Brain microvascular endothelial cell (primary cell): Measurements from ENCODE around the gene C17orf50.

ENCODE experiments used
- DNase-seq: peaks from one replicate; pipeline ENCODE4 v3.0.0-alpha.2; 2020
- H3K27ac ChIP-seq: fragments of 250-450 bp; sonication (Bioruptor Pico); 2 replicates; pipeline ENCODE4 v1.5.1; 2020; ENCODE audit warnings: mild to moderate bottlenecking, moderate library complexity
- H3K27me3 ChIP-seq: fragments of 250-450 bp; sonication (Bioruptor Pico); replicated peaks from 2 replicates; pipeline ENCODE4 v1.5.1; 2020; ENCODE audit warnings: mild to moderate bottlenecking
- H3K36me3 ChIP-seq: fragments of 250-450 bp; sonication (Bioruptor Pico); replicated peaks from 2 replicates; pipeline ENCODE4 v1.5.1; 2020; ENCODE audit warnings: mild to moderate bottlenecking
- H3K4me3 ChIP-seq: 2 replicates; pipeline ENCODE4 v1.5.1; 2011; ENCODE audit warnings: low read depth, mild to moderate bottlenecking, control low read depth, low read length, moderate library complexity
- in situ Hi-C: cut with HindIII; loops from 2 replicates; pipeline ENCODE4 v1.10.0; 2017; ENCODE audit warnings: low sequenced_read_pairs, low pct_ligation_motif_present
- TF ChIP-seq, protein P1 (sequence below): IDR thresholded peaks from 2 replicates; pipeline ENCODE4 v1.5.1; 2011; ENCODE audit warnings: low read depth, mild to moderate bottlenecking, moderate library complexity, low read length, control low read depth, inconsistent platforms; ENCODE audit errors: missing control alignments

C17orf50 gene

DNA sequence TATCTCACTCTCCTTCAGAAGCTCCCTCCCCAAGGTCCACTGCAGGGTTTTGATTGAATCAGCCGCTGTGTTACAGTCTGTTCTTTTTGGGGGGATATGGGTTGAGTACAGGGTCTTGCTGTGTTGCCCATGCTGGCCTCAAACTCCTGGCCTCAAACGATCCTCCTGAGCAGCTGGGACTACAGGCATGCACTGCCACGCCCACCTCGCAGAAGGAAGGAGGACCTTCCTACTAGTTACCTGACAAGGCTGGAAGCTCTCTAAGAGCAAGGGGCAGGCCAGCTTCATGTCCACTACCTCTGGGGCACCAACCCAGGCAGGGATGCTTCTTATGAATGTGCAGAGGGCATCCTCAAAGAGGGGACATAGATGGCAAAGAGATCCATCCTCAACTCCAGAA lies 36.7 kb downstream of the C17orf50 start:
- no peak overlapping the region for H3K27ac ChIP-seq
- in situ Hi-C loops: no loop called here
- H3K36me3 ChIP-seq: no peaks in the 10 kb centered on the region
- no peak overlapping the region for H3K4me3 ChIP-seq
- TF ChIP-seq, protein P1, sequence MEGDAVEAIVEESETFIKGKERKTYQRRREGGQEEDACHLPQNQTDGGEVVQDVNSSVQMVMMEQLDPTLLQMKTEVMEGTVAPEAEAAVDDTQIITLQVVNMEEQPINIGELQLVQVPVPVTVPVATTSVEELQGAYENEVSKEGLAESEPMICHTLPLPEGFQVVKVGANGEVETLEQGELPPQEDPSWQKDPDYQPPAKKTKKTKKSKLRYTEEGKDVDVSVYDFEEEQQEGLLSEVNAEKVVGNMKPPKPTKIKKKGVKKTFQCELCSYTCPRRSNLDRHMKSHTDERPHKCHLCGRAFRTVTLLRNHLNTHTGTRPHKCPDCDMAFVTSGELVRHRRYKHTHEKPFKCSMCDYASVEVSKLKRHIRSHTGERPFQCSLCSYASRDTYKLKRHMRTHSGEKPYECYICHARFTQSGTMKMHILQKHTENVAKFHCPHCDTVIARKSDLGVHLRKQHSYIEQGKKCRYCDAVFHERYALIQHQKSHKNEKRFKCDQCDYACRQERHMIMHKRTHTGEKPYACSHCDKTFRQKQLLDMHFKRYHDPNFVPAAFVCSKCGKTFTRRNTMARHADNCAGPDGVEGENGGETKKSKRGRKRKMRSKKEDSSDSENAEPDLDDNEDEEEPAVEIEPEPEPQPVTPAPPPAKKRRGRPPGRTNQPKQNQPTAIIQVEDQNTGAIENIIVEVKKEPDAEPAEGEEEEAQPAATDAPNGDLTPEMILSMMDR: no peak
- H3K27me3 ChIP-seq: peaks cover 16% of the 10 kb centered on the region
- no peak for DNase-seq

- in situ Hi-C loops: no loop called here
- peaks cover 16% of the 10 kb centered on the region for H3K27me3 ChIP-seq
- no peak overlapping the region for H3K27ac ChIP-seq
- H3K4me3 ChIP-seq: no peak overlapping the region
- TF ChIP-seq, protein P1: no peak
- H3K36me3 ChIP-seq: no peaks in the 10 kb centered on the region
- no peak for DNase-seq
Measured at GRCh38 chr17:35797918-35798317, 37.2 kb downstream of the C17orf50 start.

GRCh38 chr17:35799942-35800341 lies 39.3 kb downstream of the C17orf50 start:
- in situ Hi-C loops: no loop called here
- H3K4me3 ChIP-seq: no peak overlapping the region
- peaks cover 9% of the 10 kb centered on the region for H3K27me3 ChIP-seq
- TF ChIP-seq, protein P1: no peak
- no peak overlapping the region for H3K27ac ChIP-seq
- no peak for DNase-seq
- no peaks in the 10 kb centered on the region for H3K36me3 ChIP-seq

DNA sequence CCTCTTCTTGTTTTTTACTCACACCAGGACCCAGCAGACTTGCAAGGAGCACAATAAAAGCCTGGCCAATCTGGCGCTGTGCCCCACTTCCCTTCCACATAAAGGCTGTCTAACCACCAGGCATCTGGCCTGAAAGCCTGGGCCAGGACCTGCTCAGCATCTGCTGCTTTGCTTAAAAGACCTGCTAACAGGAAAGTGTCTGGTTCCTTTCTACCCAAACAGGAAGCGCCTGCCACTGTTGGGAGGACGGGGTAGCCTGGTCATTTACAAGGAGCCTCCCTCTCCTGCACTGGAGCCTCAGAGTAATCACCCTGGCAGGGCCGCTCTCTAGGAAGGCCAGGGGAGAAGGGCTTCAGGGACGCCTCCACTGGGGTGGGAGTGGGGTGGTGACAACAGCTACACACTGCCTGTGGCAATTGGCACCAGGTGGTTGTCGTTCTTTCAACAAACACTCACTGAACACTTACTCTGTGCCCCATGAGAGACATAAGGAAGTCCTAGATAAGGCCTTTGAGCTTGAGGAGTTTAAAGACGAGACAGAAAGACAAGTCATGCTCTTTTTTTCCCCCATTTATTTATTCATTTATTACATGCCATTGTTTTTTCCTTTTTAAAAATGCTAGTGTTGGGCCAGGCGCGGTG lies 41.0 kb downstream of the C17orf50 start:
- H3K36me3 ChIP-seq: no peaks in the 10 kb centered on the region
- no peak overlapping the region for H3K4me3 ChIP-seq
- no peak for DNase-seq
- H3K27ac ChIP-seq: no peak overlapping the region
- TF ChIP-seq, protein P1: no peak
- peaks cover 2% of the 10 kb centered on the region for H3K27me3 ChIP-seq
- in situ Hi-C loops: no loop called here

DNA sequence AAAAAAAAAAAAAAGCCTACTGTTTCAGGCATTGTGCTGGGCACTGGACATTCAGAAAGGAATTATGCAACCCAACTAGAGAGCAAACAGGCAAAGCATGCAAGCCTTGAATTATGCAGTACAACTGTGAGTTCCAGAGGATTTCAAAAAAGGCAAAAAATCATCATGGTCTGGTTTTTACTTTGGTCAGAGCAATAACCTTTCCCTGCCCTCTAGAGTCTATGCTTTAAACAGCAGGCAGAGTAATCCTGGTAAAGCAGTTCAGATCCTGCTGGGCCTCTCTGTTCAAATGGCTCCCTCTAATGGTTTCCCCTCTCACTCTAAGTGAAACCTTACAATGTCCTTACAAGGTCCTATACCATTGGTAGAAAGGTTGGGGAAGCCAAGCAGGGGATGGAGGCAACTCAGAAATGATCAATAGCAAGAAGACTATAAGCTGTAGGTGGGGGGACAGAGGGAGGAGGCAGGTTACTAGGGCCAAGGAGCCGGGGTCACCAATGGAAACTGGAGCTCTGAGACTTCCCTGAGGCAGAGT lies 44.0 kb downstream of the C17orf50 start:
- Histone ChIP-seq H3K36me3 (no peaks in the 10 kb centered on the region), H3K27ac (no peak overlapping the region), H3K27me3 (no peaks in the 10 kb centered on the region), H3K4me3 (no peak overlapping the region)
- DNase-seq: peak; percentile 86
- TF ChIP-seq, protein P1: peak; percentile 97
- in situ Hi-C loops: no loop called here
